Stomach (tissue), 9 donors: ENCODE data around the gene HSH2D. TPM values are rescaled to one million over a fixed set of nuclear protein-coding genes. Genes with fewer than 3 reads are reported as not detected.
A peak's percentile ranks its signal among the peaks of the same experiment; 100 is the strongest.

Source experiments
- DNase-seq, 2 donors: peaks; one replicate each; pipeline versions ENCODE4 v3.0.0 to v3.0.0-alpha.2; 2013 to 2019
- H3K27ac ChIP-seq, 5 donors: fragments of 200-600 bp in 4 of 5; sonication (generic) in 4 of 5; one replicate each; pipeline ENCODE4 v1.5.1; 2013 to 2019; ENCODE audit warnings: mild to moderate bottlenecking in 1 of 5, moderate library complexity in 1 of 5
- H3K27me3 ChIP-seq, 3 donors: fragments of 200-600 bp; sonication (generic); one replicate each; pipeline ENCODE4 v1.5.1; 2017 to 2019; ENCODE audit warnings: mixed run types in 1 of 3
- H3K36me3 ChIP-seq, 4 donors: fragments of 200-600 bp; sonication (generic); 1 replicate in 3 of 4; 2 replicates in 1 of 4; pipeline ENCODE4 v1.5.1; 2016 to 2019
- H3K4me1 ChIP-seq, 4 donors: fragments of 200-600 bp; sonication (generic); one replicate each; pipeline ENCODE4 v1.5.1; 2016 to 2019
- H3K4me3 ChIP-seq, 4 donors: fragments of 200-600 bp; sonication (generic) in 3 of 4; one replicate each; pipeline ENCODE4 v1.5.1; 2016 to 2019; ENCODE audit warnings: mild to moderate bottlenecking in 1 of 4
- H3K9me3 ChIP-seq, 4 donors: fragments of 200-600 bp; sonication (generic); one replicate each; pipeline ENCODE4 v1.5.1; 2016 to 2019
- CTCF ChIP-seq, 7 experiments: fragments of 450-650 bp in 4 of 7; fragments of 200-600 bp in 3 of 7; sonication (generic) in 3 of 7; IDR thresholded peaks; one replicate each; pipeline ENCODE4 v1.5.1; 2016 to 2019; ENCODE audit warnings: antibody characterized with exemption in 7 of 7, control low read depth in 2 of 7, mild to moderate bottlenecking in 1 of 7
- EP300 ChIP-seq: sonication (generic); formaldehyde crosslinking; IDR thresholded peaks from one replicate; pipeline ENCODE4 v1.6.1; 2017; ENCODE audit warnings: antibody characterized with exemption
- POLR2A ChIP-seq, 4 donors: fragments of 450-650 bp; IDR thresholded peaks; one replicate each; pipeline ENCODE4 v1.6.1; 2016; ENCODE audit warnings: antibody characterized with exemption in 4 of 4, control low read depth in 2 of 4, mild to moderate bottlenecking in 1 of 4, moderate library complexity in 1 of 4
- POLR2AphosphoS5 ChIP-seq, 3 donors: sonication (generic); formaldehyde crosslinking; IDR thresholded peaks; one replicate each; pipeline ENCODE4 v1.6.1; 2016; ENCODE audit warnings: antibody characterized with exemption in 3 of 3
- WGBS, 5 donors: extraction: QIAGEN DNeasy Blood & Tissue Kit in 3 of 5; methylation state at CpG; one replicate each; pipeline versions ENCODE4 v1.1.5 to v1.1.7; 2013 to 2018; 5-methylcytosine and 5-hydroxymethylcytosine counted together
- intact Hi-C: fragments of 100-400 bp; cut with DNase I; formaldehyde crosslinking; loops from one replicate; pipeline ENCODE4 v1.15.1; 2023; ENCODE audit warnings: low total_unique reads
- polyA plus RNA-seq, 3 donors: library from polyadenylated mRNA; stranded (reverse); fragments of 200-250 nt; gene quantifications; one replicate each; pipeline ENCODE4 v1.2.3, GENCODE V29; 2013
- total RNA-seq, 5 donors: library from RNA; depleted of rRNA; stranded (reverse); fragments of >200 nt; gene quantifications; one replicate each; pipeline versions ENCODE4 v1.1.0 to v1.2.3, GENCODE V29; 2014 to 2016
- donor health status: healthy with polysubstance abuse.
- donor health status: Bipolar disorder and iron deficiency.
- donor health status: healthy.

The HSH2D gene
- total and polyA plus RNA-seq, 8 donors = 6.2 to 24.5 (median 9.4) TPM

GRCh38 chr19:16197188-16197621 is 53.7 kb downstream of the HSH2D start:
- H3K27me3 ChIP-seq = no peaks in the 10 kb centered on the region
- peaks cover 12 to 35% (median 31%) of the 10 kb centered on the region in 4 donors for H3K36me3 ChIP-seq
- peaks cover 24 to 71% (median 50%) of the 10 kb centered on the region in 4 donors for H3K4me1 ChIP-seq
- DNase-seq = no peak
- peak overlapping the region; percentile 86 to 91 (median 87) for H3K27ac ChIP-seq
- WGBS, 5 donors = 10 to 20% (median 15%) methylated on average over 2 of the region's 2 CpGs
- H3K9me3 ChIP-seq = no peaks in the 10 kb centered on the region
- peak overlapping the region; percentile 74 to 88 (median 78) for H3K4me3 ChIP-seq
- TF ChIP-seq POLR2AphosphoS5 (IDR thresholded peaks at IDR 0.05) (peak in 2 of 3 donors; percentile 6 to 73), POLR2A (IDR thresholded peaks at IDR 0.05) (no peak), CTCF (IDR thresholded peaks at IDR 0.05) (peak in 1 of 7 experiments; percentile 4), EP300 (no peak)
- intact Hi-C loops = no loop called here

GRCh38 chr19:16197622-16198369 is 54.3 kb downstream of the HSH2D start, which contains the start of gene AP1M1:
AP1M1 (plus strand) TSS chr19:16197911; CDS start chr19:16198027, 116 bp downstream.
- Histone ChIP-seq H3K4me1 (peaks cover 24 to 71% (median 54%) of the 10 kb centered on the region in 4 donors), H3K4me3 (peak within 1 kb of the TSS; percentile 74 to 88 (median 78)), H3K27me3 (no peaks in the 10 kb centered on the region), H3K27ac (peak within 1 kb of the TSS; percentile 86 to 91 (median 87)), H3K36me3 (peaks cover 18 to 35% (median 31%) of the 10 kb centered on the region in 4 donors), H3K9me3 (no peaks in the 10 kb centered on the region)
- no peak for TF ChIP-seq EP300
- no peak for TF ChIP-seq CTCF (IDR thresholded peaks at IDR 0.05)
- no peak for TF ChIP-seq POLR2A (IDR thresholded peaks at IDR 0.05)
- TF ChIP-seq POLR2AphosphoS5 (IDR thresholded peaks at IDR 0.05) = peak; percentile 50 to 84 (median 79)
- DNase-seq = peak; percentile 98 to 99
- WGBS, 5 donors = 0 to 1% (median 0%) methylated on average over 20 to 65 of the region's 65 CpGs
- intact Hi-C loops = no loop called here

GRCh38 chr19:16198370-16198651 is 54.8 kb downstream of the HSH2D start:
- DNase-seq = peak in 1 of 2 donors; percentile 64
- peak overlapping the region; percentile 86 to 91 (median 87) for H3K27ac ChIP-seq
- H3K27me3 ChIP-seq = no peaks in the 10 kb centered on the region
- no peaks in the 10 kb centered on the region for H3K9me3 ChIP-seq
- intact Hi-C loops = no loop called here
- H3K4me3 ChIP-seq = peak overlapping the region; percentile 74 to 88 (median 78)
- peaks cover 24 to 68% (median 54%) of the 10 kb centered on the region in 4 donors for H3K4me1 ChIP-seq
- peaks cover 17 to 37% (median 31%) of the 10 kb centered on the region in 4 donors for H3K36me3 ChIP-seq
- TF ChIP-seq POLR2A (IDR thresholded peaks at IDR 0.05) (no peak), EP300 (no peak), POLR2AphosphoS5 (IDR thresholded peaks at IDR 0.05) (no peak), CTCF (IDR thresholded peaks at IDR 0.05) (no peak)
- 0 to 1% (median 1%) methylated on average over 2 to 18 of the region's 18 CpGs for WGBS, 5 donors

- intact Hi-C loops = no loop called here
- Histone ChIP-seq H3K4me3 (peak overlapping the region in 2 of 4 donors; percentile 74 to 80), H3K9me3 (no peaks in the 10 kb centered on the region), H3K27me3 (no peaks in the 10 kb centered on the region), H3K4me1 (peaks cover 24 to 67% (median 54%) of the 10 kb centered on the region in 4 donors), H3K27ac (peak overlapping the region in 4 of 5 donors; percentile 86 to 91 (median 86)), H3K36me3 (peaks cover 27 to 45% (median 38%) of the 10 kb centered on the region in 4 donors)
- peak; percentile 57 to 75 for DNase-seq
- no peak for TF ChIP-seq CTCF (IDR thresholded peaks at IDR 0.05)
- no peak for TF ChIP-seq POLR2A (IDR thresholded peaks at IDR 0.05)
- TF ChIP-seq POLR2AphosphoS5 (IDR thresholded peaks at IDR 0.05) = no peak
- TF ChIP-seq EP300 = no peak
- 35 to 63% (median 57%) methylated on average over 8 to 9 of the region's 9 CpGs for WGBS, 5 donors
These were observed 55.9 kb downstream of the HSH2D start for GRCh38 chr19:16199275-16199932.
